Ovary (tissue), 10 donors: ENCODE data around the gene TNFRSF6B. TPM values are rescaled to one million over a fixed set of nuclear protein-coding genes. Genes with fewer than 3 reads are reported as not detected.
"Not testable (repeated sequence)": the region's sequence is repeated elsewhere in the genome, so short reads cannot be mapped to it uniquely, and the experiment has no call there.

Source experiments
- DNase-seq, 5 donors: peaks; one replicate each; pipeline ENCODE4 v3.0.0-alpha.2; 2019 to 2020
- H3K27ac ChIP-seq, 2 donors: fragments of 200-600 bp; one replicate each; pipeline versions ENCODE4 v1.5.1 to v1.8.0; 2019 to 2022
- H3K27me3 ChIP-seq: fragments of 200-600 bp; one replicate; pipeline ENCODE4 v1.8.0; 2022
- H3K36me3 ChIP-seq: fragments of 200-600 bp; sonication (generic); one replicate; pipeline ENCODE4 v1.5.1; 2019
- H3K4me1 ChIP-seq: one replicate; pipeline ENCODE4 v1.8.1; 2013; ENCODE audit warnings: mild to moderate bottlenecking, moderate library complexity; ENCODE audit not compliant: insufficient read depth
- H3K4me3 ChIP-seq: fragments of 200-600 bp; sonication (generic); one replicate; pipeline ENCODE4 v1.5.1; 2017
- H3K9me3 ChIP-seq, 2 donors: fragments of 200-600 bp in 1 of 2; sonication (generic) in 1 of 2; one replicate each; pipeline versions ENCODE4 v1.5.1 to v1.8.1; 2013 to 2019; ENCODE audit warnings: mild to moderate bottlenecking in 1 of 2, moderate library complexity in 1 of 2
- EP300 ChIP-seq: sonication (generic); formaldehyde crosslinking; IDR thresholded peaks from one replicate; pipeline ENCODE4 v1.6.1; 2017; ENCODE audit warnings: antibody characterized with exemption
- POLR2A ChIP-seq: fragments of 450-650 bp; IDR thresholded peaks from one replicate; pipeline ENCODE4 v1.6.1; 2017; ENCODE audit warnings: antibody characterized with exemption, mild to moderate bottlenecking, moderate library complexity
- WGBS, 3 donors: extraction: QIAGEN DNeasy Blood & Tissue Kit in 1 of 3; methylation state at CpG; one replicate each; pipeline versions ENCODE4 v1.1.5 to v1.1.7; 2013 to 2017; 5-methylcytosine and 5-hydroxymethylcytosine counted together
- intact Hi-C, 4 donors: fragments of 100-400 bp; cut with DNase I; formaldehyde crosslinking; loops; one replicate each; pipeline versions ENCODE4 v1.11.0 to v1.15.1; 2022 to 2023
- long read RNA-seq, 3 donors: library from polyadenylated mRNA in 2 of 3; unstranded in 2 of 3; transcript quantifications; one replicate each; pipeline ENCODE4 v2.0.0 and lab custom pipeline, GENCODE V29; 2021 to 2026
- polyA plus RNA-seq, 2 donors: library from polyadenylated mRNA; stranded (reverse); fragments of 200-250 nt in 1 of 2; fragments of 350-450 nt in 1 of 2; fragmentation: Illumina TruSeq in 1 of 2; extraction: RNeasy Lipid Tissue Mini Kit (QIAGEN cat#74804) in 1 of 2; gene quantifications; one replicate each; pipeline ENCODE4 v1.2.3, GENCODE V29; 2013 to 2014
- total RNA-seq, 7 donors: library from RNA; depleted of rRNA in 2 of 7; stranded (reverse); fragments of >200 nt in 2 of 7; fragmentation: NEBNext Ultra II Directional in 3 of 7; extraction: Animal tissue kit (Norgen Biotek cat#: 25700) in 3 of 7; gene quantifications; one replicate each; pipeline versions ENCODE4 v1.1.0 to v1.2.4, GENCODE V29; 2016 to 2023
- TF ChIP-seq, protein P1 (sequence below), 3 donors: fragments of 450-650 bp in 2 of 3; fragments of 200-600 bp in 1 of 3; IDR thresholded peaks; one replicate each; pipeline versions ENCODE4 v1.5.1 to v1.8.0; 2016 to 2022; ENCODE audit warnings: antibody characterized with exemption in 3 of 3, mild to moderate bottlenecking in 1 of 3
- donor health status: DM: no; HTN: no; CAD: no; lungs with moderate emphysema.
- donor health status: DM: no; HTN: no; CAD: no.
- donor health status: Bipolar disorder and iron deficiency.
- donor health status: DM: yes; HTN: yes; CAD: no.
- donor health status: DM: no; HTN: no; CAD: no.
- donor health status: DM: yes; HTN: yes; CAD: no.

TNFRSF6B gene, protein sequence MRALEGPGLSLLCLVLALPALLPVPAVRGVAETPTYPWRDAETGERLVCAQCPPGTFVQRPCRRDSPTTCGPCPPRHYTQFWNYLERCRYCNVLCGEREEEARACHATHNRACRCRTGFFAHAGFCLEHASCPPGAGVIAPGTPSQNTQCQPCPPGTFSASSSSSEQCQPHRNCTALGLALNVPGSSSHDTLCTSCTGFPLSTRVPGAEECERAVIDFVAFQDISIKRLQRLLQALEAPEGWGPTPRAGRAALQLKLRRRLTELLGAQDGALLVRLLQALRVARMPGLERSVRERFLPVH
- 1 to 10 TPM; 2.0 to 6.4 (median 4.1) TPM for total RNA-seq
- polyA plus RNA-seq, result 1 to 10 TPM in 1 of 2 donors, not detected in 1; 7.0 TPM
- long read RNA-seq, donor 1, partial matches to known transcripts, result 0 of 2 reads
- long read RNA-seq, donor 1, other reads (novel, unspliced or antisense), result 0 of 2 reads
- long read RNA-seq, donor 2, partial matches to known transcripts, result 0 of 1 reads
- long read RNA-seq, donor 2, other reads (novel, unspliced or antisense), result 0 of 1 reads
- long read RNA-seq, donor 3, transcript TNFRSF6B-201 (3 exons, 1,141 nt), result major isoform, 13 of 20 reads
- long read RNA-seq, donor 3, partial matches to known transcripts, result 0 of 20 reads
- long read RNA-seq, donor 3, other reads (novel, unspliced or antisense), result 7 of 20 reads

DNA sequence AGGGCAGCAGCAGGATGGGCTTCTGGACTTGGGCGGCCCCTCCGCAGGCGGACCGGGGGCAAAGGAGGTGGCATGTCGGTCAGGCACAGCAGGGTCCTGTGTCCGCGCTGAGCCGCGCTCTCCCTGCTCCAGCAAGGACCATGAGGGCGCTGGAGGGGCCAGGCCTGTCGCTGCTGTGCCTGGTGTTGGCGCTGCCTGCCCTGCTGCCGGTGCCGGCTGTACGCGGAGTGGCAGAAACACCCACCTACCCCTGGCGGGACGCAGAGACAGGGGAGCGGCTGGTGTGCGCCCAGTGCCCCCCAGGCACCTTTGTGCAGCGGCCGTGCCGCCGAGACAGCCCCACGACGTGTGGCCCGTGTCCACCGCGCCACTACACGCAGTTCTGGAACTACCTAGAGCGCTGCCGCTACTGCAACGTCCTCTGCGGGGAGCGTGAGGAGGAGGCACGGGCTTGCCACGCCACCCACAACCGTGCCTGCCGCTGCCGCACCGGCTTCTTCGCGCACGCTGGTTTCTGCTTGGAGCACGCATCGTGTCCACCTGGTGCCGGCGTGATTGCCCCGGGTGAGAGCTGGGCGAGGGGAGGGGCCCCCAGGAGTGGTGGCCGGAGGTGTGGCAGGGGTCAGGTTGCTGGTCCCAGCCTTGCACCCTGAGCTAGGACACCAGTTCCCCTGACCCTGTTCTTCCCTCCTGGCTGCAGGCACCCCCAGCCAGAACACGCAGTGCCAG lies at the start of gene TNFRSF6B:
Gene TNFRSF6B (plus strand): TSS at position 25 of the 729 bp plus-strand sequence. CDS start 116 bp downstream, at position 141.
- H3K4me3 ChIP-seq, result no peak within 1 kb of the TSS
- H3K27ac ChIP-seq, result no peak within 1 kb of the TSS
- TF ChIP-seq EP300, result no peak
- TF ChIP-seq, protein P1, sequence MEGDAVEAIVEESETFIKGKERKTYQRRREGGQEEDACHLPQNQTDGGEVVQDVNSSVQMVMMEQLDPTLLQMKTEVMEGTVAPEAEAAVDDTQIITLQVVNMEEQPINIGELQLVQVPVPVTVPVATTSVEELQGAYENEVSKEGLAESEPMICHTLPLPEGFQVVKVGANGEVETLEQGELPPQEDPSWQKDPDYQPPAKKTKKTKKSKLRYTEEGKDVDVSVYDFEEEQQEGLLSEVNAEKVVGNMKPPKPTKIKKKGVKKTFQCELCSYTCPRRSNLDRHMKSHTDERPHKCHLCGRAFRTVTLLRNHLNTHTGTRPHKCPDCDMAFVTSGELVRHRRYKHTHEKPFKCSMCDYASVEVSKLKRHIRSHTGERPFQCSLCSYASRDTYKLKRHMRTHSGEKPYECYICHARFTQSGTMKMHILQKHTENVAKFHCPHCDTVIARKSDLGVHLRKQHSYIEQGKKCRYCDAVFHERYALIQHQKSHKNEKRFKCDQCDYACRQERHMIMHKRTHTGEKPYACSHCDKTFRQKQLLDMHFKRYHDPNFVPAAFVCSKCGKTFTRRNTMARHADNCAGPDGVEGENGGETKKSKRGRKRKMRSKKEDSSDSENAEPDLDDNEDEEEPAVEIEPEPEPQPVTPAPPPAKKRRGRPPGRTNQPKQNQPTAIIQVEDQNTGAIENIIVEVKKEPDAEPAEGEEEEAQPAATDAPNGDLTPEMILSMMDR (IDR thresholded peaks at IDR 0.05), result no peak
- TF ChIP-seq POLR2A, result no peak
- 11 to 26% (median 15%) methylated on average over 36 to 52 of the region's 52 CpGs for WGBS, 3 donors
- peak in 3 of 5 donors; percentile 18 to 47 (median 29) for DNase-seq
- intact Hi-C loops, result no loop called here
- H3K36me3 ChIP-seq, result no peaks in the 10 kb centered on the region
- peaks cover 2% of the 10 kb centered on the region for H3K4me1 ChIP-seq
- H3K9me3 ChIP-seq, result no peaks in the 10 kb centered on the region
- no peaks in the 10 kb centered on the region for H3K27me3 ChIP-seq

DNA sequence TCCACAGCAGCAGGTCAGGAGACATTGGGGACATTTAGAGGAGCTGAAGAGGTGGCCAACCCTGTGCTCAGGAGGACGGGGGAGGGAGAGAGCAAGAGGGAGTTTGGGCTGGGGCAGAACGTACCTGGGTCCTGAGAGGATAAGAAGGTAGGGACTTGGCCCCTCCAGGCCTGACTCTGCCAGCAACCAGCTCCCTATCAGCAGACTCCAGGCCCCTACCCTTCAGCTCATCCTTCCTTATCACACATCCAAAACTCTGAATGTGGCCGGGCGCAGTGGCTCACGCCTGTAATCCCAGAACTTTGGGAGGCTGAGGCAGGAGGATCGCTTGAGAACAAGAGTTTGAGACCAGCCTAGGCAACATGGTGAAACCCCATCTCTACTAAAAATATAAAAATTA lies 48.3 kb upstream of the TNFRSF6B start:
- intact Hi-C loops, result loop anchor here in 1 of 4 donors (10.0 kb wide), 1 partner anchor 113 kb away; the partner anchor contains the start of gene PTK6
- H3K27me3 ChIP-seq, result no peaks in the 10 kb centered on the region
- TF ChIP-seq, protein P1 (IDR thresholded peaks at IDR 0.05), result no peak
- TF ChIP-seq POLR2A (no peak), EP300 (no peak)
- no peaks in the 10 kb centered on the region for H3K36me3 ChIP-seq
- no peak overlapping the region for H3K27ac ChIP-seq
- no peak overlapping the region for H3K4me3 ChIP-seq
- H3K9me3 ChIP-seq, result no peaks in the 10 kb centered on the region
- 94 to 95% (median 94%) methylated on average over 6 of the region's 6 CpGs for WGBS, 3 donors
- H3K4me1 ChIP-seq, result peaks cover 13% of the 10 kb centered on the region
- DNase-seq, result no peak

DNA sequence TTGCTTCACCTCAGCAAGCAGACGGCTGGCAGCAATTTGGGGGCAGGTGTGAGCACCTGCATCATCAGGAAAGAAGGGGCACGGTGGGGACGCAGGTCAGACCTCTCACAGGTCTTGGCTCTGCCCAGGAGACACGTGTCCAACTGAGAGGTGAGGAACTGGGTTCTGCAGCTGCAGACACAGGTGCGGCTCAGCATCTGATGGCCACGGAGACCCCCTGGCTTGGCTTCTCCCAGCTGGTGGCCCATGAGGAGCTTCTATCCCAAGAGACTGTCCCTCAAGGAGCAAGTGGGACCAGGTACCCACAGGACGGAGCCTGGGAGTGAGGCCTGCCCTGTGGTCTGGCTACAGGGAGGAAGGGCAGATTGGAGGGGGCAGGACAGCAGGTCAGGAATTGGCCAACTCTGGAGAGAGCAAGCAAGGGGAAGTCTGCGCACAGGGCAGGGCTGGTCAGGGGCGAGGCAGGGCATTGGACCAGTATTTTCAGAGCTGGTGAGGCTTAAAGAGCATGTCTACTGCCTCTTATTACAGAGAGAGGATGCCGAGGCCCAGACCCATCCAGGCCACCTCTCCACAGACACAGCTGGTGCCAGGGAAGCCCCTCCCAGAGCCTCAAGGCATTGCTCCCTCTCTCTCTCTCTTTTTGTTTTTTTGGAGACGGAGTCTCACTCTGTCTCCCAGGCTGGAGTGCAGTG lies 47.4 kb upstream of the TNFRSF6B start:
- H3K27ac ChIP-seq, result no peak overlapping the region
- no peaks in the 10 kb centered on the region for H3K27me3 ChIP-seq
- TF ChIP-seq EP300 (no peak), POLR2A (no peak)
- TF ChIP-seq, protein P1 (IDR thresholded peaks at IDR 0.05), result no peak
- H3K4me3 ChIP-seq, result no peak overlapping the region
- no peak for DNase-seq
- H3K9me3 ChIP-seq, result no peaks in the 10 kb centered on the region
- no peaks in the 10 kb centered on the region for H3K36me3 ChIP-seq
- peaks cover 15% of the 10 kb centered on the region for H3K4me1 ChIP-seq
- intact Hi-C loops, result loop anchor here in 1 of 4 donors (10.0 kb wide), 1 partner anchor 114 kb away; the partner anchor contains the start of gene PTK6
- WGBS, 3 donors, result 81 to 85% (median 82%) methylated on average over 11 of the region's 11 CpGs

DNA sequence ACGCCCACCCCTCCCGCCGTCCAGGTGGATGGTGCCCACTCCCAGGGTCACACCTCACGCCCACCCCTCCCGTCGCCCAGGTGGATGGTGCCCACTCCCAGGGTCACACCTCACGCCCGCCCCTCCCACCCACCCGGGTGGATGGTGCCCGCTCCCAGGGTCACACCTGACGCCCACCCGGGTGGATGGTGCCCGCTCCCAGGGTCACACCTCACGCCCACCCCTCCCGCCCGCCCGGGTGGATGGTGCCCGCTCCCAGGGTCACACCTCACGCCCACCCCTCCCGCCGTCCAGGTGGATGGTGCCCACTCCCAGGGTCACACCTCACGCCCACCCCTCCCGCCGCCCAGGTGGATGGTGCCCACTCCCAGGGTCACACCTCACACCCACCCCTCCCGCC lies 46.0 kb upstream of the TNFRSF6B start:
- H3K27ac ChIP-seq, H3K36me3 ChIP-seq, H3K4me3 ChIP-seq, intact Hi-C loops, DNase-seq, H3K27me3 ChIP-seq, H3K9me3 ChIP-seq: not testable (repeated sequence)
- 36 to 80% (median 38%) methylated on average over 6 to 25 of the region's 25 CpGs for WGBS, 3 donors
- peaks cover 15% of the 10 kb centered on the region for H3K4me1 ChIP-seq
